HG03342 (cell line): Measurements from ENCODE around the gene CRACR2A.

ENCODE experiments used
- ATAC-seq: cut with Tn5 transposase; IDR thresholded peaks from one replicate; pipeline ENCODE4 v1.9.1; 2021; ENCODE audit warnings: mild to moderate bottlenecking, moderate library complexity; ENCODE audit not compliant: unreplicated experiment

CRACR2A gene

GRCh38 chr12:3752096-3752709, 706 bp downstream of the CRACR2A start:
- peak; percentile 50 for ATAC-seq

GRCh38 chr12:3751151-3752095, 1.5 kb downstream of the CRACR2A start:
- ATAC-seq: no peak

GRCh38 chr12:3750616-3751015, 2.3 kb downstream of the CRACR2A start:
- ATAC-seq: no peak

GRCh38 chr12:3748620-3749019, 4.3 kb downstream of the CRACR2A start:
- ATAC-seq: no peak

- no peak for ATAC-seq
Observed at GRCh38 chr12:3747976-3748619, 4.8 kb downstream of the CRACR2A start.

GRCh38 chr12:3747543-3747942, 5.4 kb downstream of the CRACR2A start:
- ATAC-seq: no peak

GRCh38 chr12:3746758-3747157, 6.2 kb downstream of the CRACR2A start:
- no peak for ATAC-seq

GRCh38 chr12:3745152-3745551, 7.8 kb downstream of the CRACR2A start:
- no peak for ATAC-seq

GRCh38 chr12:3744229-3744901, 8.5 kb downstream of the CRACR2A start:
- ATAC-seq: no peak

- peak; percentile 47 for ATAC-seq
Observed at GRCh38 chr12:3743803-3744202, 9.1 kb downstream of the CRACR2A start.

GRCh38 chr12:3741882-3742672, 10.8 kb downstream of the CRACR2A start:
- ATAC-seq: no peak

- no peak for ATAC-seq
Observed at GRCh38 chr12:3740480-3741231, 12.3 kb downstream of the CRACR2A start.

- ATAC-seq: no peak
Observed at GRCh38 chr12:3735432-3735831, 17.5 kb downstream of the CRACR2A start.

GRCh38 chr12:3732901-3733300, 20.0 kb downstream of the CRACR2A start:
- no peak for ATAC-seq

- ATAC-seq: no peak
Observed at GRCh38 chr12:3730111-3730510, 22.8 kb downstream of the CRACR2A start.

- peak; percentile 20 for ATAC-seq
Observed at GRCh38 chr12:3728686-3729085, 24.2 kb downstream of the CRACR2A start.

- ATAC-seq: peak; percentile 83
Observed at GRCh38 chr12:3727877-3728632, 24.9 kb downstream of the CRACR2A start.

GRCh38 chr12:3727354-3727753, 25.6 kb downstream of the CRACR2A start:
- no peak for ATAC-seq

GRCh38 chr12:3726456-3726855, 26.5 kb downstream of the CRACR2A start:
- no peak for ATAC-seq
